SK-N-SH treated with all-trans-retinoic acid at 6 μM for 48 hours (cell line): Measurements from ENCODE around the gene MGME1.

Experiments
- ARNTL ChIP-seq: fragments of 450-650 bp; formaldehyde crosslinking; IDR thresholded peaks from 2 replicates; pipeline ENCODE4 v1.5.0; 2020; ENCODE audit warnings: low read depth, mild to moderate bottlenecking, moderate library complexity, borderline replicate concordance
- CSDC2 ChIP-seq: fragments of 250-450 bp; sonication (Bioruptor Pico); IDR thresholded peaks from 2 replicates; pipeline ENCODE4 v1.5.0; 2020; ENCODE audit warnings: mild to moderate bottlenecking, moderate library complexity
- ESRRG ChIP-seq: fragments of 250-450 bp; sonication (Bioruptor Pico); IDR thresholded peaks from 2 replicates; pipeline ENCODE4 v1.6.1; 2021; ENCODE audit warnings: mild to moderate bottlenecking
- ISL1 ChIP-seq: fragments of 250-450 bp; sonication (Bioruptor Pico); IDR thresholded peaks from 2 replicates; pipeline ENCODE4 v2.1.2; 2022; ENCODE audit warnings: mild to moderate bottlenecking, moderate library complexity
- PATZ1 ChIP-seq: fragments of 250-450 bp; sonication (Bioruptor Pico); IDR thresholded peaks from 2 replicates; pipeline ENCODE4 v1.8.0; 2020; ENCODE audit warnings: mild to moderate bottlenecking, moderate library complexity, borderline replicate concordance
- RARB ChIP-seq: fragments of 250-450 bp; sonication (Bioruptor Pico); IDR thresholded peaks from 2 replicates; pipeline ENCODE4 v1.8.0; 2021; ENCODE audit warnings: mild to moderate bottlenecking, moderate library complexity
- ZFP3 ChIP-seq: fragments of 250-450 bp; sonication (Bioruptor Pico); IDR thresholded peaks from 2 replicates; pipeline ENCODE4 v1.5.0; 2020; ENCODE audit warnings: mild to moderate bottlenecking, moderate library complexity
- ZNF70 ChIP-seq: fragments of 450-650 bp; formaldehyde crosslinking; IDR thresholded peaks from 2 replicates; pipeline ENCODE4 v1.5.0; 2020; ENCODE audit warnings: mild to moderate bottlenecking, moderate library complexity

GRCh38 chr20:18004384-18005031 lies 35.7 kb downstream of the MGME1 start:
- no peak for TF ChIP-seq ZNF70 (CRISPR knock-in tag)
- no peak for TF ChIP-seq PATZ1 (CRISPR knock-in tag)
- TF ChIP-seq ZFP3 (CRISPR knock-in tag): no peak
- TF ChIP-seq ISL1 (CRISPR knock-in tag): no peak
- no peak for TF ChIP-seq RARB (CRISPR knock-in tag)
- no peak for TF ChIP-seq ESRRG (CRISPR knock-in tag)
- no peak for TF ChIP-seq CSDC2
- TF ChIP-seq ARNTL (CRISPR knock-in tag): no peak
